GM06990 (cell line): ENCODE data around the gene WDR35.
A peak's percentile ranks its signal among the peaks of the same experiment; 100 is the strongest.

ENCODE experiments used
- DNase-seq: peaks from one replicate; pipeline ENCODE4 v3.0.0-alpha.2; 2011; ENCODE audit not compliant: insufficient read length; ENCODE audit errors: extremely low read depth
- H3K27me3 ChIP-seq: replicated peaks from 2 replicates; pipeline ENCODE4 v1.6.0; 2011; ENCODE audit warnings: low read length; ENCODE audit not compliant: control insufficient read depth, insufficient read depth
- H3K36me3 ChIP-seq: 2 replicates; pipeline ENCODE4 v1.5.1; 2011; ENCODE audit warnings: low read length; ENCODE audit not compliant: control insufficient read depth, insufficient read depth
- H3K4me3 ChIP-seq: replicated peaks from 2 replicates; pipeline ENCODE4 v1.5.1; 2011; ENCODE audit warnings: low read depth, mild to moderate bottlenecking, control low read depth, low read length
- CTCF ChIP-seq: IDR thresholded peaks from 2 replicates; pipeline ENCODE4 v1.5.1; 2011; ENCODE audit warnings: low read length, control low read depth, mild to moderate bottlenecking, inconsistent platforms; ENCODE audit not compliant: insufficient read depth, poor library complexity, severe bottlenecking

WDR35 gene

GRCh38 chr2:19989667-19990415 lies at the start of gene WDR35:
Gene WDR35, minus strand, starts transcription at chr2:19990105. Its CDS starts 90 bp downstream, at chr2:19990015.
- DNase-seq: peak; percentile 94
- Histone ChIP-seq H3K27me3 (no peaks in the 10 kb centered on the region), H3K4me3 (peak within 1 kb of the TSS; percentile 84), H3K36me3 (no peaks in the 10 kb centered on the region)
- TF ChIP-seq CTCF: no peak

- Histone ChIP-seq H3K27me3 (no peaks in the 10 kb centered on the region), H3K36me3 (peaks cover 16% of the 10 kb centered on the region), H3K4me3 (no peak overlapping the region)
- DNase-seq: no peak
- TF ChIP-seq CTCF: no peak
Measured at GRCh38 chr2:20037660-20038059, 47.8 kb upstream of the WDR35 start.

GRCh38 chr2:20035955-20036666 lies 46.2 kb upstream of the WDR35 start:
- H3K27me3 ChIP-seq: no peaks in the 10 kb centered on the region
- no peak for DNase-seq
- H3K36me3 ChIP-seq: peaks cover 16% of the 10 kb centered on the region
- no peak for TF ChIP-seq CTCF
- no peak overlapping the region for H3K4me3 ChIP-seq

GRCh38 chr2:20034821-20035220 lies 44.9 kb upstream of the WDR35 start:
- no peak for DNase-seq
- H3K27me3 ChIP-seq: no peaks in the 10 kb centered on the region
- no peak for TF ChIP-seq CTCF
- H3K4me3 ChIP-seq: no peak overlapping the region
- H3K36me3 ChIP-seq: peaks cover 15% of the 10 kb centered on the region

GRCh38 chr2:20034218-20034617 lies 44.3 kb upstream of the WDR35 start:
- no peaks in the 10 kb centered on the region for H3K27me3 ChIP-seq
- TF ChIP-seq CTCF: no peak
- H3K4me3 ChIP-seq: no peak overlapping the region
- H3K36me3 ChIP-seq: peaks cover 14% of the 10 kb centered on the region
- DNase-seq: no peak
